ENCODE measurements around the gene PSMB11.

PSMB11 gene

GRCh38 chr14:23045419-23046357, 3.7 kb downstream of the PSMB11 start:
- DNase-seq: no peak

GRCh38 chr14:23047034-23047634, 5.1 kb downstream of the PSMB11 start:
- no peak for DNase-seq

- DNase-seq: no peak
Observed at GRCh38 chr14:23047751-23048693, 6.0 kb downstream of the PSMB11 start.

DNA sequence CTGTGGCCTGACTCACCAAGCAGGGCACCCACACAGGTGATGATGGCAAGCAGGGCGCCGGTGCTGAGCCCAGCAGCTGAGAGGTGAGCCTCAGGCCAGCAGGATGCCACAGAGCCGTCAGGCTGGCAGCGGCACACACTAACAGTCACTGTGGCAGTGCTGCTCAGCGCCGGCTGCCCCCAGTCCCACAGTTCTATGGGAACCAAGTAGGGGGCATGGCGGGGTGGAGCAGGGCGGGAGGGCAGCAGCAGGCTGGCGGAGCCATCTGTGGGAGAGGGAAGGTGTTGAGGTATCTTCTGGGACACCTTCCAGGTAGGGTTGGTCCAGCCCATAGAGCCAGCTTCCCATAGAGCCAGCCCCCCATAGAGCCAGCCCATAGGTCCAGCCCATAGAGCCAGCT, 7.0 kb downstream of the PSMB11 start:
- no peak for DNase-seq

- DNase-seq: no peak
Observed at GRCh38 chr14:23051141-23052057, 9.4 kb downstream of the PSMB11 start.

GRCh38 chr14:23052182-23052623, 10.2 kb downstream of the PSMB11 start:
- DNase-seq: no peak

DNA sequence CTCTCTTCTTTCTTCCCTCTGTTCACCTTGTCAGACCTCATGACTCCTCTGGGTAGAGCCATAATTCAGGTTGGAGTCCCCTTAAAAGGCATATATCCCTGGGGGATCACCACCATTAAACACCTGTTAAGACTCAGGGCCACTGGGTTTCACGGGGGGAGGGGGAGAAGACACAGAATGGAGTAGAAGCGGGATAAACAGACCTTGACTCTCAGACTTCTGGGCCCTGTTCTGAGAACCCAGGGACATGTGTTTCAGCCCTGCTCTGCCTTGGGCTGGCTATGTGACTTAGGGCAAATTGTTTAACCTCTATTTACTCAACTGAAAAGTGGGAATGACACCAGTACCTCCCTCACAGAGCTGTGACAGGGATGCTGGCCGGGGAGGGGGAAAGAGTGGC, 10.7 kb downstream of the PSMB11 start:
- DNase-seq: no peak

GRCh38 chr14:23053426-23053825, 11.4 kb downstream of the PSMB11 start:
- DNase-seq: no peak

GRCh38 chr14:23054000-23054811, 12.2 kb downstream of the PSMB11 start:
- DNase-seq: peak in 1 of 2 experiments; percentile 20

DNA sequence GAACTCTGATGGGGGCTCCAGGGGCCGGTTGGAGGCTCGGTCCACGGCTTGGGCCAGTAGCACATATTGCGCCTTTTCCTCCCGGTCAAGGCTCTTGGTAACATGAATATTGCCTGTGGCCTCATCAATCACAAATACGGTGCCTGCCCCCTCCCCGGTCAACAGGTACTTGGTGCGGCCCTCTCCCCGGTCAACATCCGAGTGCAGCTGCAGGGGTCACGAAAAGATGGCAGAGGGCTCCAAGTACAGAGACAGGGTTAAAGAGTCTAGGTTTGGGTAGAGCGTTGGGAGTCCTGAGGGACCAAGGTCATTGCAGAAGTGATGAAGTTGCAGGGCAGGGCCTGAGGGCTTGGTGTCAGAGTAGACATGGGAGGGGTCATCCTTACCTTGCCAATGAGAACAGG, 13.1 kb downstream of the PSMB11 start:
- DNase-seq: no peak

DNA sequence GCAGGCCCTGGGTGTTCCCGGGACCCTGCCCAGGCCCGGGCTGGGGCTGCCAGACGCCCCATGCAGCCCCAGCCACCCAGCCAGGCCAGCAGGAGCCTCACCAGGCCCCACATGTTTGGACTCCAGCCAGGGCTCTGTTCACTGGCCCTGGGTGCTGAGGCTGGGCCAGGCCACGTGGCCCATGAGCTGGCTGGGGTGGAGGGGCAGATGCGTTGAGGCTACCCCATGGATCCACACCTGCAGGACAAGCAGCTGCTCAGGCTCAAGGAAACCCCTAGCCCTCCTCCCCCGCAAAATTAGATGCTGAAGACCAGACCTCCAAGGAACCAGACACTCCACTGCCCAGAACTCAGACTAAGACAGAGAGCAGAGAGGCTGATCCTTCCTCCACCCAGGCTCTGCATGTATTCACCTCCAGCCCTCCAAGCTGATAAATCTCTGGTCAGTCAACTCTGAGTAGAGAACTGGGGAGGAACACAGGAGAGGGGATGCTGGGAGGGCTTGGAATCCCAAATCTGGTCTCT, 13.7 kb downstream of the PSMB11 start:
- no peak for DNase-seq

- DNase-seq: peak; percentile 61 to 69
Observed at GRCh38 chr14:23056145-23056955, 14.3 kb downstream of the PSMB11 start.

DNA sequence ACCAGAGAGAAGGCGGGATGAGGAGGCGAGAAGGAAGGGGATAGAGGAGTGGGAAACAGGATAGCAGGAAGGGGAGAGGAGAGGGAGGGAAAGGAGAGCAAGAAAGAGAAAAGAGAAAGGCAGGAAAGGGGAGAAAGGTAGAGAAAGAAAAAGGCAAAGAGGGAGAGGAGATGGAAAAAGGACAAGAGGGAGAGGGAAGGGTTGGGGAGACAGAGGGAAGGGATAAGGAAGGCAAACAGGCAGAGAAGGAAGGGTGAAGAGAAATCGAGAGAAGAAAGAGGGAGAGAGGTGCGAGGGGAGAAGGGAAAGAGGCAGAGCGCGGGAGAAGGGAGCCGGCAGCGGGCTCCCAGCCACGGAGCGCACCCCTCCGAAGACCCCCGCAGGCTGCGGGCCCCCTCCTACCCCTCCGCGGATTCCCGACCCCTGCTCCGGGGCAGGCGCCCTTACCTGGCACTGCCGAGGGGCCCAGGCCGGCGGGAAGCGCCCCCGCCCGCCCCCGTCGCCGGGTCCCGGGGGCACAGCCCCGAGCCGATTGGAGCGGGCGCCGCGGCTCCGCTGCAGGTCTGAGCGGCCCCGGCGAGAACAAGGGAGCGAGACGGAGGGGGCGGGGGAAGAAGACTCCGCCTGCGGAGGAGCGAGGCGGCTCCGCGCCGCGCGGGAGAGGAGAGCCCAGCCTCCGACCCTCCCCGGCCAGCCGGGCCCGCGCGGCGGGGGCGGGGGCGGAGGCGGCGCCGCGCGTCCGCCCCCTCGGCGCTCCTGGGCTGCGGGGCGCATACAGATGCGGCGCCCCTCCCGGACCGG, 15.1 kb downstream of the PSMB11 start, which contains the start of gene CDH24:
Gene CDH24, minus strand, starts transcription at position 565 of the 801 bp plus-strand sequence. CDS start 1,787 bp downstream, outside the sequence.
- DNase-seq: peak; percentile 68 to 72

- peak; percentile 81 to 84 for DNase-seq
Observed at GRCh38 chr14:23057757-23058653, 16.0 kb downstream of the PSMB11 start.

DNA sequence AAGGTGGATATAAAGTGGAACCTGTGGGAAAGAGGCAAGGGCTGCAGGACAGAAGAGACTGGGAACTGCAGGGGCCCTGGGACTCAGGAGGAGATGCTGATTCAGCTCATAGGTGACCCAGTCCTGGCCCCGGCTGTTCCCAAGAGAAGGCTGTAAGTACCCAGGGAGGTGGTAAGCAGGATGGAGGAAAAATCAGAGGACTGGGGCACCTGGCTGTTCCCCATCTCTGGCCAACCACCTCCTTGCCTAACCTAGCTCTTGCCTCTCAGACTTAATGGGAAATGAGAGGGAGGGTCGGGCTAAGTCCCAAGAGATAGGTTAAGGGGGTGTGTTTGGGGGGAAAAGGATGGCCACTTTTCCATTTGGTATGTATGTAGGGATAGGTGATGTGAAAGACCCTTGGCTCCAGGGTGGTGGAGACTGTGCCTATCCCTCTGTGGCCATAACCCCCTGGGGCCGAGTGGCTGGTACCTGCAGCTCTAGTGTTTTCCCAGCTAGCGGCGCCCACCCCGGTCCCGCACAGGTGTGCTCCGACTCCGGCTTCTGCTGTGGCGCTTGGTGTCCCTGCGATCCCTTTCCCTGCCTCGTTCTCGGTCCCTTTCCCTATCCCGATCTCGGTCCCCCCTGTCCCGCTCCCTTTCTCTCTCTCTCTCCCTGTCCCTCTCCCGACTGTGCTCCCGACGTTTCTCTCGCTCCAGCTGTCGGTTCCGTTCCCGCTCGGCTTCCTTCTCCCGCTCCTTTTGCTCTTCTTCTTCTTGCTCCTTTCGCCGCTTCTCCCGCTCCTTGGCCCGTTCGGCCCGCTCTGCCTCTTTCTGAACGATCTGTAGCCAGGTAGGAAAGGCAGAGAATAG, 16.9 kb downstream of the PSMB11 start:
- DNase-seq: no peak

- DNase-seq: no peak
Observed at GRCh38 chr14:23060536-23061260, 18.7 kb downstream of the PSMB11 start.
